HFFc6 (cell line): Measurements from ENCODE around the gene POLA1. TPM values are rescaled to one million over a fixed set of nuclear protein-coding genes. Genes with fewer than 3 reads are reported as not detected.

Experiments
- DNase-seq: peaks from one replicate; pipeline ENCODE4 v3.0.0-alpha.2; 2018
- H3K27ac Mint-ChIP-seq: 2 replicates; pipeline ENCODE4 v1.8.0; 2020; ENCODE audit warnings: mild to moderate bottlenecking, mixed read lengths
- H3K27me3 Mint-ChIP-seq: 2 replicates; pipeline ENCODE4 v1.8.0; 2021; ENCODE audit warnings: mild to moderate bottlenecking, moderate library complexity, mixed read lengths; ENCODE audit not compliant: insufficient read depth
- H3K36me3 Mint-ChIP-seq: 2 replicates; pipeline ENCODE4 v1.8.0; 2021; ENCODE audit warnings: low read depth, mixed read lengths
- H3K4me1 Mint-ChIP-seq: 2 replicates; pipeline ENCODE4 v1.8.0; 2020; ENCODE audit warnings: low read depth, mixed read lengths
- H3K4me3 Mint-ChIP-seq: 2 replicates; pipeline ENCODE4 v1.8.0; 2020; ENCODE audit warnings: mild to moderate bottlenecking, moderate library complexity, mixed read lengths
- H3K9me3 Mint-ChIP-seq: 2 replicates; pipeline ENCODE4 v1.8.0; 2020; ENCODE audit warnings: mild to moderate bottlenecking, mixed read lengths
- CTCF ChIP-seq: fragments of 200-600 bp; sonication (generic); IDR thresholded peaks from 2 replicates; pipeline ENCODE4 v1.5.0; 2021; ENCODE audit warnings: antibody characterized with exemption, mild to moderate bottlenecking
- total RNA-seq, 6 experiments: library from RNA; stranded (reverse); fragmentation: NEBNext Ultra II Directional; extraction: Animal tissue kit (Norgen Biotek cat#: 25700); gene quantifications; 2 replicates in 1 of 6; 3 replicates in 5 of 6; pipeline ENCODE4 v1.2.3, GENCODE V29; 2021

POLA1 gene
- total RNA-seq, 6 experiments from 2014 or later = 6.5 to 12.5 (median 11.0) TPM

GRCh38 chrX:25004040-25004439 lies 310.3 kb downstream of the POLA1 start:
- Mint-ChIP-seq H3K36me3 (no peaks in the 10 kb centered on the region), H3K27ac (no peak overlapping the region), H3K27me3 (peaks cover 24% of the 10 kb centered on the region), H3K4me3 (peak overlapping the region; percentile 33), H3K4me1 (peaks cover 13% of the 10 kb centered on the region; the same call in 1 of the 2 replicates), H3K9me3 (no peaks in the 10 kb centered on the region)
- no peak for TF ChIP-seq CTCF
- DNase-seq = no peak

GRCh38 chrX:25004485-25005032 lies 310.8 kb downstream of the POLA1 start:
- H3K36me3 Mint-ChIP-seq = no peaks in the 10 kb centered on the region
- H3K27me3 Mint-ChIP-seq = peaks cover 28% of the 10 kb centered on the region
- TF ChIP-seq CTCF = no peak
- peak overlapping the region; percentile 33 for H3K4me3 Mint-ChIP-seq
- no peak for DNase-seq
- H3K27ac Mint-ChIP-seq = no peak overlapping the region
- H3K9me3 Mint-ChIP-seq = no peaks in the 10 kb centered on the region
- H3K4me1 Mint-ChIP-seq = peaks cover 13% of the 10 kb centered on the region; the same call in 1 of the 2 replicates

- no peaks in the 10 kb centered on the region for H3K9me3 Mint-ChIP-seq
- DNase-seq = no peak
- H3K4me1 Mint-ChIP-seq = peaks cover 13% of the 10 kb centered on the region; the same call in 1 of the 2 replicates
- H3K36me3 Mint-ChIP-seq = no peaks in the 10 kb centered on the region
- H3K4me3 Mint-ChIP-seq = peak overlapping the region; percentile 42; the same call in 1 of the 2 replicates
- no peak overlapping the region for H3K27ac Mint-ChIP-seq
- TF ChIP-seq CTCF = no peak
- peaks cover 30% of the 10 kb centered on the region for H3K27me3 Mint-ChIP-seq
These were observed 311.3 kb downstream of the POLA1 start for GRCh38 chrX:25005034-25005381.

DNA sequence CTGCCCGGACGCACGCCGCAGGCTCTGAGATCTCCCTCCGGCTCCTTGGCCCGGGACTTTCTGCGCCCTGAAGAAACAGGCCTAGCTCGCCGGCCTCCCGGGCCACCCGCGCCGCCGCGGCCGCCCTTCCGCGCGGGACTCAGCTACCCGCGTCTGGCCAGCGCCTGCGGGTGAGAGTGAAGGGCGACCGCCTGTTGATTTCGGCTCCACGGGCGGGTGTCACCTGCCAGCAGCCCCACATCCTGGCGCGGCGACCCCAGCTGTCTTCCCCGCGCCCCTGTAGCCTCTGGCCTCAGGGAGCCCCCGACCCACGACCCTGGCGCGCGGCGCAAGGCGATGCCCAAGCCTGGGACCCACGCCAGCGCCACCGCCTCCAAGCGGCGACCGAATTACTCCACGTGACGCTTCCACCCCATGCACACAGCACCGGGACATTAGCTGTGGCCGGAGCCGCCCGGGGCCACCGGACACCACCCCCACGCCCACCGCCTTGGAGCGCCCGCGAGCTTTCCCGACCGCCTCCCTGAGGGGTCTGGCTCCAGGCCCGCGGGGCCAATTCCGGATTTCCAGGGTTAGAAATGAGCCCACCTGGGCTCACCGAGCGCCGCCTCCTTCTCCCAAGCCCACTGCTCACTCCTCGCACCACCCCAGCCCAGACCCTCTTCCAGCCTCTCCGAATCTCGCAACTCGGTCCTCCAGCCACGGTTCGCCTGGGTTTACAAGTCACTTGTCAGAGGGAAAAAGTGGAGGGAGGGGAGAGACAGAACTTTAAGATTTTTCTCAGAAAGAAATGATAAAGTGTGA lies 311.9 kb downstream of the POLA1 start:
- no peak for TF ChIP-seq CTCF
- Mint-ChIP-seq H3K9me3 (no peaks in the 10 kb centered on the region), H3K27ac (no peak overlapping the region), H3K4me1 (peaks cover 13% of the 10 kb centered on the region; the same call in 1 of the 2 replicates), H3K36me3 (no peaks in the 10 kb centered on the region), H3K27me3 (peaks cover 30% of the 10 kb centered on the region), H3K4me3 (peak overlapping the region; percentile 47; the same call in 1 of the 2 replicates)
- no peak for DNase-seq

- Mint-ChIP-seq H3K4me1 (peaks cover 13% of the 10 kb centered on the region; the same call in 1 of the 2 replicates), H3K27ac (no peak overlapping the region), H3K36me3 (no peaks in the 10 kb centered on the region), H3K27me3 (peaks cover 30% of the 10 kb centered on the region), H3K4me3 (no peak overlapping the region), H3K9me3 (no peaks in the 10 kb centered on the region)
- TF ChIP-seq CTCF = no peak
- no peak for DNase-seq
These were observed 312.9 kb downstream of the POLA1 start for GRCh38 chrX:25006586-25007058.
